HEK293 (cell line): Measurements from ENCODE around the gene ATG10.

Experiments used
- CTCF ChIA-PET: fragments of 350-600 bp; formaldehyde crosslinking; extraction: SDS; loops from one replicate; lab custom pipeline; 2021; ENCODE audit warnings: antibody characterized with exemption; lab: Yijun Ruan, JAX
- POLR2A ChIA-PET: fragments of 300-600 bp; formaldehyde crosslinking; extraction: SDS; loops from one replicate; lab custom pipeline; 2020; ENCODE audit warnings: antibody characterized with exemption, inconsistent platforms; lab: Yijun Ruan, JAX
- H3K27ac ChIP-seq: fragments of 200-500 bp; sonication (Bioruptor generic); 2 replicates; pipeline ENCODE4 v1.5.1; 2014; ENCODE audit warnings: low read depth, low read length, control low read depth, inconsistent platforms; ENCODE audit errors: extremely low read depth
- H3K36me3 ChIP-seq, 2 experiments: fragments of 200-500 bp in 1 of 2; sonication (Bioruptor generic) in 1 of 2; 1 replicate in 1 of 2; 2 replicates in 1 of 2; pipeline ENCODE4 v1.5.1; 2014 to 2017; ENCODE audit warnings: inconsistent platforms in 2 of 2, low read length in 2 of 2; ENCODE audit not compliant: control insufficient read depth in 2 of 2, insufficient read depth in 1 of 2
- H3K4me1 ChIP-seq: fragments of 200-500 bp; sonication (Bioruptor generic); 2 replicates; pipeline ENCODE4 v1.5.1; 2014; ENCODE audit warnings: mild to moderate bottlenecking, low read length, inconsistent platforms; ENCODE audit not compliant: control insufficient read depth, insufficient read depth
- H3K4me3 ChIP-seq: 2 replicates; pipeline ENCODE4 v1.5.1; 2011; ENCODE audit warnings: low read depth, mild to moderate bottlenecking, control low read depth, low read length, moderate library complexity
- H3K9me3 ChIP-seq: fragments of 200-500 bp; sonication (Bioruptor generic); 2 replicates; pipeline ENCODE4 v1.5.1; 2014; ENCODE audit warnings: low read depth, low read length, inconsistent platforms; ENCODE audit not compliant: control insufficient read depth, insufficient read depth
- EGR2 ChIP-seq: fragments of 450-650 bp; formaldehyde crosslinking; IDR thresholded peaks from 2 replicates; pipeline ENCODE4 v1.5.1; 2016; ENCODE audit warnings: low read depth, missing biosample characterization, missing genetic modification characterization
- GLIS2 ChIP-seq: fragments of 450-650 bp; formaldehyde crosslinking; IDR thresholded peaks from 2 replicates; pipeline ENCODE4 v1.5.1; 2016; ENCODE audit warnings: missing biosample characterization, missing genetic modification characterization
- OVOL3 ChIP-seq: fragments of 450-650 bp; formaldehyde crosslinking; IDR thresholded peaks from 2 replicates; pipeline ENCODE4 v1.5.1; 2016; ENCODE audit warnings: missing biosample characterization, missing genetic modification characterization
- PRDM1 ChIP-seq: fragments of 450-650 bp; formaldehyde crosslinking; IDR thresholded peaks from 2 replicates; pipeline ENCODE4; 2016; ENCODE audit warnings: missing biosample characterization, missing genetic modification characterization
- SCRT1 ChIP-seq: fragments of 450-650 bp; formaldehyde crosslinking; IDR thresholded peaks from 2 replicates; pipeline ENCODE4 v1.5.1; 2016; ENCODE audit warnings: missing biosample characterization, missing genetic modification characterization, borderline replicate concordance
- TCF7L2 ChIP-seq: IDR thresholded peaks from 2 replicates; pipeline ENCODE4 v1.6.1; 2011; ENCODE audit warnings: low read depth, mild to moderate bottlenecking, inconsistent platforms, low read length, moderate library complexity, borderline replicate concordance
- ZBTB48 ChIP-seq: fragments of 450-650 bp; formaldehyde crosslinking; IDR thresholded peaks from 2 replicates; pipeline ENCODE4 v1.5.1; 2016; ENCODE audit warnings: missing biosample characterization, missing genetic modification characterization
- ZNF132 ChIP-seq: fragments of 450-650 bp; formaldehyde crosslinking; IDR thresholded peaks from 2 replicates; pipeline ENCODE4 v1.5.1; 2017; ENCODE audit warnings: missing biosample characterization, missing genetic modification characterization, borderline replicate concordance
- ZNF146 ChIP-seq: fragments of 450-650 bp; formaldehyde crosslinking; IDR thresholded peaks from 2 replicates; pipeline ENCODE4 v1.5.1; 2016; ENCODE audit warnings: missing biosample characterization, missing genetic modification characterization
- ZNF366 ChIP-seq: fragments of 450-650 bp; formaldehyde crosslinking; conservative IDR thresholded peaks from 2 replicates; pipeline ENCODE4 v1.5.1; 2016; ENCODE audit warnings: missing biosample characterization, missing genetic modification characterization
- ZNF416 ChIP-seq: fragments of 450-650 bp; formaldehyde crosslinking; IDR thresholded peaks from 2 replicates; pipeline ENCODE4 v1.5.1; 2016; ENCODE audit warnings: missing biosample characterization, missing genetic modification characterization
- ZNF548 ChIP-seq: fragments of 450-650 bp; formaldehyde crosslinking; IDR thresholded peaks from 2 replicates; pipeline ENCODE4 v1.5.1; 2016; ENCODE audit warnings: missing biosample characterization, missing genetic modification characterization
- ZNF558 ChIP-seq: fragments of 450-650 bp; formaldehyde crosslinking; IDR thresholded peaks from 2 replicates; pipeline ENCODE4 v1.5.1; 2016; ENCODE audit warnings: missing biosample characterization, missing genetic modification characterization
- ZNF658 ChIP-seq: fragments of 450-650 bp; formaldehyde crosslinking; IDR thresholded peaks from 2 replicates; pipeline ENCODE4; 2016; ENCODE audit warnings: missing biosample characterization, missing genetic modification characterization
- ZNF776 ChIP-seq: fragments of 450-650 bp; formaldehyde crosslinking; IDR thresholded peaks from 2 replicates; pipeline ENCODE4 v1.5.0; 2017; ENCODE audit warnings: missing biosample characterization, missing genetic modification characterization, borderline replicate concordance
- ZNF791 ChIP-seq: fragments of 450-650 bp; formaldehyde crosslinking; IDR thresholded peaks from 2 replicates; pipeline ENCODE4 v1.5.1; 2016; ENCODE audit warnings: missing biosample characterization, missing genetic modification characterization
- ZXDB ChIP-seq: fragments of 450-650 bp; formaldehyde crosslinking; IDR thresholded peaks from 2 replicates; pipeline ENCODE4 v1.5.1; 2016; ENCODE audit warnings: missing biosample characterization, missing genetic modification characterization
- TF ChIP-seq, protein P1 (sequence below): fragments of 450-650 bp; formaldehyde crosslinking; IDR thresholded peaks from 2 replicates; pipeline ENCODE4 v1.5.1; 2016; ENCODE audit warnings: missing biosample characterization, missing genetic modification characterization
- TF ChIP-seq, protein P2 (sequence below): fragments of 450-650 bp; formaldehyde crosslinking; IDR thresholded peaks from 2 replicates; pipeline ENCODE4 v1.5.1; 2016; ENCODE audit warnings: missing biosample characterization, missing genetic modification characterization
- TF ChIP-seq, protein P3 (sequence below): fragments of 450-650 bp; formaldehyde crosslinking; IDR thresholded peaks from 2 replicates; pipeline ENCODE4 v1.5.1; 2016; ENCODE audit warnings: missing biosample characterization, missing genetic modification characterization
- TF ChIP-seq, protein P4 (sequence below): fragments of 450-650 bp; formaldehyde crosslinking; IDR thresholded peaks from 2 replicates; pipeline ENCODE4 v1.5.1; 2017; ENCODE audit warnings: missing biosample characterization, missing genetic modification characterization

ATG10 gene

DNA sequence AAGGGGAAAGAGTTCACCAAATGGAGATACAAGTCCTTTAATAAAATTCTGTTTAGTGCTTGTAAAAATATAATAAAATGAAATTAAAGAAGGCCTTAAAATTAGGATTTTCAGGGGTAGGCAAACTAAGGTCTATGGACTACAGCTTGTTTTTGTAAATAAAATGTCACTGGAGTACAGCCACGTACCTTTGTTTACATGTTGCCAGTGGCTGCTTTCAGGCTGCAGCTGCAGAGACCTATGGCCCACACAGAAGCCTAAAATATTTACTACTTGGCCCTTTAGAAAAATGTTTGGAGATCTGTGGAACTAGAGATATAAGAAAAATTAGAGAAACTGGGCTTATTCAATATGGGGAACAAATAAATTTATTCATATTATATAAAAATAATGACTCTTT, 183.5 kb downstream of the ATG10 start (continued):
- TF ChIP-seq, protein P1, sequence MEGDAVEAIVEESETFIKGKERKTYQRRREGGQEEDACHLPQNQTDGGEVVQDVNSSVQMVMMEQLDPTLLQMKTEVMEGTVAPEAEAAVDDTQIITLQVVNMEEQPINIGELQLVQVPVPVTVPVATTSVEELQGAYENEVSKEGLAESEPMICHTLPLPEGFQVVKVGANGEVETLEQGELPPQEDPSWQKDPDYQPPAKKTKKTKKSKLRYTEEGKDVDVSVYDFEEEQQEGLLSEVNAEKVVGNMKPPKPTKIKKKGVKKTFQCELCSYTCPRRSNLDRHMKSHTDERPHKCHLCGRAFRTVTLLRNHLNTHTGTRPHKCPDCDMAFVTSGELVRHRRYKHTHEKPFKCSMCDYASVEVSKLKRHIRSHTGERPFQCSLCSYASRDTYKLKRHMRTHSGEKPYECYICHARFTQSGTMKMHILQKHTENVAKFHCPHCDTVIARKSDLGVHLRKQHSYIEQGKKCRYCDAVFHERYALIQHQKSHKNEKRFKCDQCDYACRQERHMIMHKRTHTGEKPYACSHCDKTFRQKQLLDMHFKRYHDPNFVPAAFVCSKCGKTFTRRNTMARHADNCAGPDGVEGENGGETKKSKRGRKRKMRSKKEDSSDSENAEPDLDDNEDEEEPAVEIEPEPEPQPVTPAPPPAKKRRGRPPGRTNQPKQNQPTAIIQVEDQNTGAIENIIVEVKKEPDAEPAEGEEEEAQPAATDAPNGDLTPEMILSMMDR (tag by site-specific recombination) = no peak
- TF ChIP-seq, protein P2, sequence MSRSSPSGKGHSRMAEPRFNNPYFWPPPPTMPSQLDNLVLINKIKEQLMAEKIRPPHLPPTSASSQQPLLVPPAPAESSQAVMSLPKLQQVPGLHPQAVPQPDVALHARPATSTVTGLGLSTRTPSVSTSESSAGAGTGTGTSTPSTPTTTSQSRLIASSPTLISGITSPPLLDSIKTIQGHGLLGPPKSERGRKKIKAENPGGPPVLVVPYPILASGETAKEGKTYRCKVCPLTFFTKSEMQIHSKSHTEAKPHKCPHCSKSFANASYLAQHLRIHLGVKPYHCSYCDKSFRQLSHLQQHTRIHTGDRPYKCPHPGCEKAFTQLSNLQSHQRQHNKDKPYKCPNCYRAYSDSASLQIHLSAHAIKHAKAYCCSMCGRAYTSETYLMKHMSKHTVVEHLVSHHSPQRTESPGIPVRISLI (tag by site-specific recombination) = no peak
- TF ChIP-seq, protein P3, sequence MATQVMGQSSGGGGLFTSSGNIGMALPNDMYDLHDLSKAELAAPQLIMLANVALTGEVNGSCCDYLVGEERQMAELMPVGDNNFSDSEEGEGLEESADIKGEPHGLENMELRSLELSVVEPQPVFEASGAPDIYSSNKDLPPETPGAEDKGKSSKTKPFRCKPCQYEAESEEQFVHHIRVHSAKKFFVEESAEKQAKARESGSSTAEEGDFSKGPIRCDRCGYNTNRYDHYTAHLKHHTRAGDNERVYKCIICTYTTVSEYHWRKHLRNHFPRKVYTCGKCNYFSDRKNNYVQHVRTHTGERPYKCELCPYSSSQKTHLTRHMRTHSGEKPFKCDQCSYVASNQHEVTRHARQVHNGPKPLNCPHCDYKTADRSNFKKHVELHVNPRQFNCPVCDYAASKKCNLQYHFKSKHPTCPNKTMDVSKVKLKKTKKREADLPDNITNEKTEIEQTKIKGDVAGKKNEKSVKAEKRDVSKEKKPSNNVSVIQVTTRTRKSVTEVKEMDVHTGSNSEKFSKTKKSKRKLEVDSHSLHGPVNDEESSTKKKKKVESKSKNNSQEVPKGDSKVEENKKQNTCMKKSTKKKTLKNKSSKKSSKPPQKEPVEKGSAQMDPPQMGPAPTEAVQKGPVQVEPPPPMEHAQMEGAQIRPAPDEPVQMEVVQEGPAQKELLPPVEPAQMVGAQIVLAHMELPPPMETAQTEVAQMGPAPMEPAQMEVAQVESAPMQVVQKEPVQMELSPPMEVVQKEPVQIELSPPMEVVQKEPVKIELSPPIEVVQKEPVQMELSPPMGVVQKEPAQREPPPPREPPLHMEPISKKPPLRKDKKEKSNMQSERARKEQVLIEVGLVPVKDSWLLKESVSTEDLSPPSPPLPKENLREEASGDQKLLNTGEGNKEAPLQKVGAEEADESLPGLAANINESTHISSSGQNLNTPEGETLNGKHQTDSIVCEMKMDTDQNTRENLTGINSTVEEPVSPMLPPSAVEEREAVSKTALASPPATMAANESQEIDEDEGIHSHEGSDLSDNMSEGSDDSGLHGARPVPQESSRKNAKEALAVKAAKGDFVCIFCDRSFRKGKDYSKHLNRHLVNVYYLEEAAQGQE (tag by site-specific recombination) = no peak
- no peak for TF ChIP-seq EGR2 (tag by site-specific recombination)
- TF ChIP-seq ZNF658 = no peak
- no peak for TF ChIP-seq OVOL3 (tag by site-specific recombination)
- no peak for TF ChIP-seq SCRT1 (tag by site-specific recombination)
- no peak for TF ChIP-seq ZNF791 (tag by site-specific recombination)
- no peak for TF ChIP-seq ZNF416 (tag by site-specific recombination)

DNA sequence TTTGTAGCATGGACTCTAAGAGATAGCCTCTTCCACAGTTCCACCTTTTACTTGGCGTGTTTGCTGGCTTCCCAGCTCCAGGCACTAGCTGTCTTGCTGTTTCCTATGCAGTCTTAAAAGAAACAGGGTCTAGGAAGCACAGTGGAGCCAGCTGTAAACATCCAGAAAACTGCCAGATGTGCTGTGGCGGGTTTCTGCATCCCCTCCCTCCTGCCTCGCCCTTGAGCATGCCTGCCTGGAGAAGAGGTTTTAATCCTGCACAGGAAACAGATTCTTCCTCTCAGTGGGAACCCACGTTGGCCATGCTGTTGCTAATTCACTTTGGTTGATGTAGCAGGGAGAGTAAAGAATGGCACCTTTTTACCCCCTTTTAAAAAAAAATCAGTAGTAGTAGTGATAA, 185.1 kb downstream of the ATG10 start:
- CTCF ChIA-PET = interaction anchor here (0.9 kb wide), 1 partner anchor 9 kb away, joined by 3 read pairs; no protein-coding TSS in a partner anchor
- Histone ChIP-seq H3K27ac (no peak overlapping the region), H3K4me3 (no peak overlapping the region), H3K4me1 (no peaks in the 10 kb centered on the region), H3K36me3 (no peaks in the 10 kb centered on the region), H3K9me3 (no peaks in the 10 kb centered on the region)
- TF ChIP-seq ZNF658 (no peak), ZNF776 (tag by site-specific recombination) (no peak), ZXDB (tag by site-specific recombination) (no peak), ZNF548 (tag by site-specific recombination) (no peak), ZNF558 (tag by site-specific recombination) (no peak), ZNF791 (tag by site-specific recombination) (no peak), ZNF366 (no peak), TCF7L2 (no peak), ZNF132 (tag by site-specific recombination) (no peak), ZNF146 (no peak), PRDM1 (tag by site-specific recombination) (no peak), ZBTB48 (tag by site-specific recombination) (no peak), GLIS2 (tag by site-specific recombination) (no peak)
- TF ChIP-seq, protein P4, sequence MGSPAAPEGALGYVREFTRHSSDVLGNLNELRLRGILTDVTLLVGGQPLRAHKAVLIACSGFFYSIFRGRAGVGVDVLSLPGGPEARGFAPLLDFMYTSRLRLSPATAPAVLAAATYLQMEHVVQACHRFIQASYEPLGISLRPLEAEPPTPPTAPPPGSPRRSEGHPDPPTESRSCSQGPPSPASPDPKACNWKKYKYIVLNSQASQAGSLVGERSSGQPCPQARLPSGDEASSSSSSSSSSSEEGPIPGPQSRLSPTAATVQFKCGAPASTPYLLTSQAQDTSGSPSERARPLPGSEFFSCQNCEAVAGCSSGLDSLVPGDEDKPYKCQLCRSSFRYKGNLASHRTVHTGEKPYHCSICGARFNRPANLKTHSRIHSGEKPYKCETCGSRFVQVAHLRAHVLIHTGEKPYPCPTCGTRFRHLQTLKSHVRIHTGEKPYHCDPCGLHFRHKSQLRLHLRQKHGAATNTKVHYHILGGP (tag by site-specific recombination) = no peak
- POLR2A ChIA-PET = no interaction called here
